ENCODE data around the gene PAH.

The PAH gene

DNA sequence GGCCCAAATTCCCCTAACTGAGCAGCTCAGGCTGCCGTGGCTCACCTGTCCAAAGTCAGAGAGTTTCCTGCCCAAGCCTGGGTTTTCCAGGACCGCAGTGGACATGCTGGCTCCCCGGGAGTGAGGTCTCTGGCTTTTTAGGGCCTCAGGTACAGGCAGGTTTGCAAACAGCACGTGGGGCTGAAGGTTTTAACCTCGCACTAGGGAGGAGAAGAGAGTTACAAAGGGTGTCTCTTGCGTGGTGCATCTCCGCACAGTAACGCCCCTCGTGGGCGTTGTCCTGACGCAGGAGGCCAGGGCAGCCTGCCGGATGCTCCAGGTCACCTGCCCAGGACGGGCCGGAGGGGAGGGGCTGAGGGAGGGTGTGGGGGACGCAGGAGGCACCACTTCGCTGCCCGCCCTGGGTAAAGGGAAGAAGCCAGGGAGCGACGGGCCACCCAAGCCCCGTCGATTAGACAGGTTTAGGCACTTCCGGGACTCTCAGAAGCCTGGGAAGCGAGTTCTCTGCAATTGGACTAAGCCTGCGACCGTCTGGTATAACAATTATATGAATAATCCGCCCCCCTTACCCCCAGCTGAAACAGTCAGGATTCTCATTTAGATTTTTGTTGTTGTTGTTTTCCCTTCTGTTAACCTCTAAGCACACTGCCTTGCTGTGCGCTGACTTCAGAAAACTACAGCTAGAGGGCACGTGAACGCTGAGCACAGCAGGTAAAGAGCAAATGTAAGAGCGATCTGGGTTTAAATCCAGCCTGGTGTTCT is at the start of gene PAH:
PAH (minus strand) TSS at position 219 of the 762 bp plus-strand sequence; CDS start at position 105, 114 bp downstream.
- no peak for DNase-seq (ENCODE audit: low read depth in 2 of 2)

DNA sequence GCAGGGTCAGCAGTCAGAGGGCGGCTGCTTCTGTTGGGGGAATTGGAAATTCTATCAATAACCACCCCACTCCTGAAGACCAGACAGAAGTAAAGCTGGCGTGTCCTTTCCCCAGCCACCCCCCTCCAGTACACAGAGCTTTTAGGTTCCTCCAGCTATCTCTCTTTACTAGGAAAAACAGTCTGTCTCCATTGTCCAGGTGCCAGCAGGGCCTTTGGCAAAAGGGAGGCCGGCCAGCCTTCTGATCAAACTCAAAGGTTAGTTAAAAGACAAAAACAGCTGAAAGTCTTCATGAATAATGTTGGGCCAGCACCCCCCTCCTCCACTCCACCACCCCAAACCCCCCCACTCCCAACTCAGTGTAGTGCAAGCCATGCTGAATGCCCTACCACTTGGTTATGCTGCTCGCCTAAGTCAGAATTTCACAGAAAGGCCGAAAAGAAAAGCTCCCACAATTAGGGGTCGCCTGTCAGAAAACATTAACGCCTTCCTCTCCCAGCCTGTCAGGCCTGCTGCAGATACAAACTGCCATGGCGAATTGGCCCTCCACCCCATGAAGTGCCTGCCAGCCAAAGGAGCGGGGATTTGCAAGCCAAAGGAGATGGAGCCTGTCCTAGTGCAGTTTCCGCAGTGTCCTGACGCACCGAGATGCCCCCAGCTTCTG is 49.3 kb upstream of the PAH start:
- DNase-seq (ENCODE audit: low read depth in 2 of 2) = no peak

DNA sequence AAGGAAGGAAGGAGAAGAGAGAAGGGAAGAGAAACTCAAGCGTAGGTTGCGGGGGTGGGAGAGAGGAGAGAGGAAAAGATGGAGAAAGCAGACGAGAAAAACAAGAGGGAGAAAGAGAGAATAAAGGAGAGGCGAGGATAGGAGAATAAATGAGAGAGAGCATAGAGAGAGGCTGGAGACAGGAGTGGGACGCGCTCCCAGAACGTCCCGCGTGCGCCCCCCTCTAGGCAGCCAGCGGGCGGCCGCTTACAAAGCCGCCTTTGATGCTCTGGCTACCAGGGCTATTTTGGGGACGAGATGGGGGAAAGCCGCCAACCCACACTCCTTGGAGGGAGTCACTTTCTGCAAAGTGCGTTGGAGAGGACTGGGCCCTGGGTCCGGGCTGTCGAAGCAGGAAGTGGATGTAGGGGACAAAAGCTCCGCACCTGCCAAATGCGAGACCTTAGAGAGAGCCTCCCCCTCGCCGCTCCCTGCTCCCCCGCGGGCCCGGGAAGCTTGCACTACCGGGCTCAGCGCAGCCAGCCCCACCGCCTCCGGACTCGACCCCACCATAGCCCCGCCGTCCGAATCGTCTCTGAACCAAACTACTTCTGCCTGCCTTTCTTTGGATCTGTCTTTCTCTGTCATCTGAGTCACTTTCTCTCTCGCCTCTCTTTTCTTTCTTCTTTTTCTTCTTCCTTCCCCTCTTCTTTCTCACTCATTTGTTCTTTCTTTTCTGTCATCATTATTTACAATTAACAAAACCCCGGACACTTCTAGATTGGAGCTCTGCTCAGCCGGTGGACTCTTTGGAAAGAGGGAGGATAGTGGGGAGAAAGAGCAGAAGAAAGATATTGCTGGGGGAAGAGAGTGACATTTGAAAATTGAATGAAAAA is 48.5 kb upstream of the PAH start:
- DNase-seq (ENCODE audit: low read depth in 2 of 2) = no peak

GRCh38 chr12:102964872-102965271 is 47.8 kb upstream of the PAH start:
- DNase-seq (ENCODE audit: low read depth in 2 of 2) = no peak

DNA sequence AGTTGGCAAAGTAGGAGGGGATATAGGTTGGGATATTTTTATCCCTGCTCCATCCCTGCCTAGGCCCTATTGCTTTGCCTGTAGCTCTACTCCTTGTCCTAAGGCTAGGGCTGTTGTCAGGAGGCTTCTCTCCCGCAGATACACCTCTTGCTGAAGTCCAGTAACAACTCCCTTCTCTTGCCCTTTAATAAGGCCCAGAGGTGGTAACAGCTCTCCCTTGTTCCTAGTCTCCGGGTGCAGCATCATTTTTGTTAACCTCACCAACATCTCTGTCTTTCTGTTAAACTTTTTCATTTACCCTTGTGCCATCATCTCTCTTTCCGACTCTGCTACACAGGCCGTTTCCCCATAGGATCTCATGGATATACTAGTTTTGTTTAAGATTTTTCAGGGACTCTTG is 46.8 kb upstream of the PAH start:
- DNase-seq (ENCODE audit: low read depth in 2 of 2) = no peak

DNA sequence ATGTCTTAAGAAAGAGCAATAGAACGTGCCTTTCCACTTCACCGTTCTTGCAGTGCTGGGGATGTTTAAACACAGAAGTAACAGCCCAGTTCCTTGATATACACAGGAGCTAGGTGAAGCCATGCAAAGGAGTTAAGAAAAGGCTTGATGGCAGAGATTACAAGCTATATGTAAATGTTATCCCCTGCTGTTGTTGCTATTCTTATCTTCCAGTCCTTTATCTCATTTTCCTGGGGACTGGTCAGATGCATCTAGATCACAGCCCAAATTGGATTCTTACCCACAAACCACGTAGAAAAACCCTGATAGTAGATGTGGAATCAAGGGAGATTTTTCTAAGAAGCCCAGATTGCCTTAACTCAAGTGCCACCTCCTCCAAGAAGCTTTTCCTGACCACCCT is 45.9 kb upstream of the PAH start:
- no peak for DNase-seq (ENCODE audit: low read depth in 2 of 2)

- DNase-seq (ENCODE audit: low read depth in 2 of 2) = no peak
These were observed 45.5 kb upstream of the PAH start for GRCh38 chr12:102962532-102962931.

GRCh38 chr12:102961466-102961855 is 44.4 kb upstream of the PAH start:
- DNase-seq (ENCODE audit: low read depth in 2 of 2) = no peak

DNA sequence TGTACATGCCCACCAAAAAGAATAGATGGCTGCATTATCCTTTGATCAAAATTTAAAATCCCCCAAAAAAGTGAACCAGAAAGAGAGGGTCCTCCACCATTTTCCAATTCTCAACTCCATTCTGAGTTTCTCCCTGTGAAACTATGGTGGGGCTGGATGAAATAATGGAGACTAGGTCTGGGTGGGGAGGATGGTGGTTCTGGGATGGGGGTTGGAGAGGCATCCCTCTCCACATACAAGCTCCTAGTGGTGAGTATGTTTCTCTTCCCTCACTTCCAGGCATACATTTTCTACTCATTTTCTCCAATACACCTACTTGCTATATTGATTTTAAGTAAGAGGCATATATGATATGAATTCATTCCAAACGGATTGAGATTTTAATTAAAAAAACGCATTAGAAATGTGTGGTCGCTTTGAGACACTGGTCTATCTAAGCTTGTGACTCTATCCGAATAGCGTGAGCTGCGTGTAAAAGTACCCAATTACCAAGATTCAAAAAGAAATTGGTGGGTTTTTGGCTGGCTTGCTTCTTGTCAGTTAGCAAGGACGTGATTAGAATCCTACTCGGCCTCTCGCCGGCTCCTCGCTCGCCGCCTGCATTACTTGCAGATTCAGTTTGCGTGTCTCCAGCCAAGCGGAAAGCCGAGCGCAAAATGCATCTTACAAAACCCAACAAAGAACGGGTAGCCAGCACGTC is 43.9 kb upstream of the PAH start:
- DNase-seq (ENCODE audit: low read depth in 2 of 2) = no peak

- no peak for DNase-seq (ENCODE audit: low read depth in 2 of 2)
These were observed 42.3 kb upstream of the PAH start for GRCh38 chr12:102959391-102959790.

GRCh38 chr12:102958830-102959176 is 41.8 kb upstream of the PAH start:
- DNase-seq (ENCODE audit: low read depth in 2 of 2) = no peak

DNA sequence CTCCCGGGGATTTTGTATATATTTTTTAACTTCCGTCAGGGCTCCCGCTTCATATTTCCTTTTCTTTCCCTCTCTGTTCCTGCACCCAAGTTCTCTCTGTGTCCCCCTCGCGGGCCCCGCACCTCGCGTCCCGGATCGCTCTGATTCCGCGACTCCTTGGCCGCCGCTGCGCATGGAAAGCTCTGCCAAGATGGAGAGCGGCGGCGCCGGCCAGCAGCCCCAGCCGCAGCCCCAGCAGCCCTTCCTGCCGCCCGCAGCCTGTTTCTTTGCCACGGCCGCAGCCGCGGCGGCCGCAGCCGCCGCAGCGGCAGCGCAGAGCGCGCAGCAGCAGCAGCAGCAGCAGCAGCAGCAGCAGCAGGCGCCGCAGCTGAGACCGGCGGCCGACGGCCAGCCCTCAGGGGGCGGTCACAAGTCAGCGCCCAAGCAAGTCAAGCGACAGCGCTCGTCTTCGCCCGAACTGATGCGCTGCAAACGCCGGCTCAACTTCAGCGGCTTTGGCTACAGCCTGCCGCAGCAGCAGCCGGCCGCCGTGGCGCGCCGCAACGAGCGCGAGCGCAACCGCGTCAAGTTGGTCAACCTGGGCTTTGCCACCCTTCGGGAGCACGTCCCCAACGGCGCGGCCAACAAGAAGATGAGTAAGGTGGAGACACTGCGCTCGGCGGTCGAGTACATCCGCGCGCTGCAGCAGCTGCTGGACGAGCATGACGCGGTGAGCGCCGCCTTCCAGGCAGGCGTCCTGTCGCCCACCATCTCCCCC is 41.2 kb upstream of the PAH start:
- DNase-seq (ENCODE audit: low read depth in 2 of 2) = no peak

DNA sequence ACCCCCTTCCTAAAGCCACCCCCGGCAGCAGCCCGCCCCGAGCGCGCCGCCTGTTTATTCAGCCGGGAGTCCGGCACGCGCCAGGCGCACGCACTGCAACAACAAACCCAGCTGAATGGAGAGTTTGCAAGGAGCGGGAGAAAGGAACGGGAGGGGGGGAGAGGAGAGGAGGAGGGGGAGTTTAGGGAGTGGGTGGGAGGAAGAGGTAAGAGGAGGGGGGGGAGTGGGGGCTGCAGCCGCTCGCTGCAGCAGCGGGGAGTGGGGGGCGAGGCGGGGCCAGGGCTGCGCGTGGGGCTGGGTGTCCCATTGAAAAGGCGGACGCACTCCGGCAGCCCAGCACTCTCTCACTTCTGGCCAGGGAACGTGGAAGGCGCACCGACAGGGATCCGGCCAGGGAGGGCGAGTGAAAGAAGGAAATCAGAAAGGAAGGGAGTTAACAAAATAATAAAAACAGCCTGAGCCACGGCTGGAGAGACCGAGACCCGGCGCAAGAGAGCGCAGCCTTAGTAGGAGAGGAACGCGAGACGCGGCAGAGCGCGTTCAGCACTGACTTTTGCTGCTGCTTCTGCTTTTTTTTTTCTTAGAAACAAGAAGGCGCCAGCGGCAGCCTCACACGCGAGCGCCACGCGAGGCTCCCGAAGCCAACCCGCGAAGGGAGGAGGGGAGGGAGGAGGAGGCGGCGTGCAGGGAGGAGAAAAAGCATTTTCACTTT is 40.5 kb upstream of the PAH start, which contains the start of gene ASCL1:
ASCL1 (plus strand) TSS at position 336 of the 712 bp plus-strand sequence. CDS start 571 bp downstream, outside the sequence.
- no peak for DNase-seq (ENCODE audit: low read depth in 2 of 2)

GRCh38 chr12:102956738-102957327 is 39.8 kb upstream of the PAH start:
- DNase-seq (ENCODE audit: low read depth in 2 of 2) = no peak

- no peak for DNase-seq (ENCODE audit: low read depth in 2 of 2)
These were observed 39.1 kb upstream of the PAH start for GRCh38 chr12:102955926-102956737.

DNA sequence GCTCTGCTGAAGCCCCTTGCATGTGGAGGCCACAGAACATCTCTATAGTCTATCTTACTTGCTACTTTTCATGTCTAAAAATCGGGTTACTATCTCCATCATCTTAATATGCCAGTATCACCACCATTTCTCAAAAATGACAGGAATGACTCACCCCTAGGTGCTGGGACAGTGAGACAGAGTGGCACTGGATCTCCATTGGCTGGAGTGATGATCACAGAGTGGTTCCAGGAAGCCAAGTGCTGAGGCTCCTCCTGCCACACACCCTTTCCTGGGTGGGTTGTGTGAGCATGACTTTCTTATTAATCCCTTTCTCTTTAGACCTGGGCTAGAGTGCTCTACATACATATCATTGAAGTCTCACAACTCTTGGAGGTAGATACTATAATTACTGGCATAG is 37.1 kb upstream of the PAH start:
- no peak for DNase-seq (ENCODE audit: low read depth in 2 of 2)

DNA sequence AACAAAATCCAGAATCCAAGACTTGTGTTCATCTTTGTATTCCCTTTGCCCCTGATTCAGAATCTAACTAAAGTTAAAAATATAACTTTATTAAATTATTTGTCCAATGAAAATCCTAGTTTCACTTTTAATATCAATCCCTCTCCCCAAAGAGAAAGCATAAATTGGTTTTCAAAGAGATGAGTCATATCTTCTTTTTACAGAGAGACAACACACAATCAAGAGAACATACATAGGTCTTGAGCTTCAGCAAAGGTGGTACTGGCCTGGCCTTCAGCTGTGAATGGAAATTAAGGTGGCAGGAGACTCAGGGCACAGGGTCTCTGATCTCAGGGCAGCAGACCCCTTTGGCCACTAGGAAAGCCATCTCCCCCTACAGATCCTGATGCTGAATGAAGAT is 36.2 kb upstream of the PAH start:
- DNase-seq (ENCODE audit: low read depth in 2 of 2) = no peak

- no peak for DNase-seq (ENCODE audit: low read depth in 2 of 2)
These were observed 34.8 kb upstream of the PAH start for GRCh38 chr12:102951841-102952240.

GRCh38 chr12:102950950-102951619 is 34.0 kb upstream of the PAH start:
- DNase-seq (ENCODE audit: low read depth in 2 of 2) = no peak
